GM18511 (cell line): Measurements from ENCODE around the gene TXNDC8.
"Not testable (repeated sequence)": the region's sequence is repeated elsewhere in the genome, so short reads cannot be mapped to it uniquely, and the experiment has no call there.

Experiments
- ATAC-seq: cut with Tn5 transposase; IDR thresholded peaks from one replicate; pipeline ENCODE4 v1.9.1; 2021; ENCODE audit warnings: mild to moderate bottlenecking, moderate library complexity; ENCODE audit not compliant: unreplicated experiment

TXNDC8 gene

GRCh38 chr9:110328763-110329162 lies 8.9 kb downstream of the TXNDC8 start:
- no peak for ATAC-seq

DNA sequence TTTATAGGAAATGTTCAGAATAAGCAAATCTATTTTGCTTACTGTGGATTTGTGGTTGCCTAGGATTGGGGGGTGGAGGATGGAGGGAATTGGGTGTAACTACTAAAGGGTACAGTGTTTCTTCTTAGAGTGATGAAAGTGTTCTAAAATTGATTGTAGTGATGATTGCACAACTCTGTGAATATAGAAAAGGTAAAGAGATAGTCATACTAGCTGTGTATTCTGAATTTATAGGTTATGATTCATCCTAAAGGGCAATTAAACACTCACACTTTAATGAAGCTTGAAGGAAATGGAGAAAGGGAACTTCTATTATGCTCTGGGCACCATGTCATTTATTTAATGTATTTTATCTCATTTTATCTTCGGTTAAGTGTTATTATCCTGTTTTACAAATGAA lies 9.9 kb downstream of the TXNDC8 start:
- ATAC-seq = no peak

GRCh38 chr9:110323818-110324217 lies 13.8 kb downstream of the TXNDC8 start:
- ATAC-seq = no peak

DNA sequence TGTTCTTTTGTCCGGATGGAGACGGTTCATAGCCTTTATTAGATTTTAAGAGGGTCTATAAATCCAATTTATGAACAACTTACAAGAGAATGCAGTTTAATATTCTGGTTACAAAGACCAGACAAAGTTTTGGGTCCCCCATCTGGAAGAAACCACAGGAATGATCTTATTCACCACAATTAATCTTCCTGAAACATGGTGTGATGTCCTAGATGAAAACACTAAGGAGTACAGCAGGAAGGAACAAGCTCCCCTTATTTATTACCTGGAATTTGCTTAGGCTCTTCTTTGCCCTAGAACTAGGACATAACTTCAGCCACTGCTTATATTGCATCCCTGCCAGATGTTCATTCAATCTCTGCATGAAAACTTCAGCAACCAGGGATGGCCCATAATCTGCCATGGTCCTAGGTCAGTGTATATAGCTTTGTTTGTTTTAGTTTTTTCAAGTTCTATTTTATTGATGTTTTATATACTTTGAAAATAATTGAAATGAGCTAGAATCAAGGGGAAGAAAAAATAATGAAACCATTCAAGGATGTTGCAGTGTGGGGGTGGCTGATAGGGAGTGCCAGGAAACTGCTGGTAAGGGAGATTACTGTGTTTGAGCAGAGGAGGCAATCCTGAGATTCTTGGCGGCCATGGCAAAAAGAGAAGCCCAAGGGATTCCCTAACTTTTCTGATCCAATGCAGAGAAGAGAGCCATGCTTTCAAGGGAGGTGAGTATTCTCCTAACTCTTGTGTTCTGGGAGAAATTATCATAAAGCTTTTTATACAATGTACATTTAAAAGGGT lies 16.8 kb downstream of the TXNDC8 start:
- ATAC-seq = no peak

DNA sequence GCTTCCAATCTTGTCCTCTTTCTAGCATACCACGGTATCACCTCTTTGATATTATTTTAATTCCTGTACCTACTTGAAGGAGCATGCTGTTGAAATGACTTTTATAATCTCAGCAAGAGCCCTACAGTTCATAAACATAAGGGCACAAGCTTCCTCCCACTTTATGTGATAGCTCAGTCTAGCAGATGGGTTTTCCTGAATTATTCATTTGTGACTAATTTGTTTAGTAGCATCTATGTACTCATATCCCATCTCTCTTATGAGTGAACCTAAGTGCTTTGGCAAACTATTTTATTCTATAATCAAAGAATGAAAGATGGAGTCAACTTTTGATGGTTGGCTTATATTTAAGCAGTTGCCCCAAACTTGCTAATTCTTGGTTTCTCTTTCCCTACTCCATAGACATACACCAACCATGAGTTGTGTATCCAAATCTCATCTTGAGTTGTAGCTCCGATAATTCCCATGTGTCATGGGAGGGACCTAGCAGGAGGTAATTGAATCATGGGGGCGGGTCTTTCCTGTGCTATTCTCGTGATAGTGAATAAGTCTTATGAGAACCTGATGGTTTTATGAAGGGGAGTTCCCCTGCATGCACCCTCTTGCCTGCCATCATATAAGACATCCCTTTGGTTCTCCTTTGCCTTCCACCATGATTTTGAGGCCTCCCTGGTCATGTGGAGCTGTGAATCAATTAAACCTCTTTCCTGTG lies 17.7 kb downstream of the TXNDC8 start:
- no peak for ATAC-seq

DNA sequence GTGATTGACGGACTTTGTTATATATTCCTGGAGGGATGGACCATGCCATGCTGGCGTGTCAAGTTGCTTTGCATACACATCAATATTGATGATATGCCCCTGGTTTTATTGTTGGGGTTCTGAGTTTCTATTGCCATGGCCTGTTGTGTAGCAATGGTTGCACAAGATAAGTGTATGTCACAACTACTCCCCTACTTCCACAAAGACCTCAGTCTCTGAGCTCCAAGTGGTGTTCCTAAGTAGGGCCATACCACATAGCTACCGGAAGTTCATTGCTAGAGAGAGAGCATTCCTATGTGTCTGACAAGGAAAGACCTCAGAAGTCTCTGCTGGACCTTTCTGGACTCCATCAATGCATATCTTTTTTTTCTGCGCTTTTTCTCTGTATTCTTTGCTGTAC lies 19.8 kb downstream of the TXNDC8 start:
- no peak for ATAC-seq

GRCh38 chr9:110316261-110317075 lies 21.2 kb downstream of the TXNDC8 start:
- ATAC-seq = peak; percentile 99

- not testable (repeated sequence) for ATAC-seq
Observed at GRCh38 chr9:110311978-110312377, 25.7 kb downstream of the TXNDC8 start.

GRCh38 chr9:110309681-110310080 lies 28.0 kb downstream of the TXNDC8 start:
- ATAC-seq = no peak

- ATAC-seq = peak; percentile 77
Observed at GRCh38 chr9:110308633-110309038, 29.0 kb downstream of the TXNDC8 start.

DNA sequence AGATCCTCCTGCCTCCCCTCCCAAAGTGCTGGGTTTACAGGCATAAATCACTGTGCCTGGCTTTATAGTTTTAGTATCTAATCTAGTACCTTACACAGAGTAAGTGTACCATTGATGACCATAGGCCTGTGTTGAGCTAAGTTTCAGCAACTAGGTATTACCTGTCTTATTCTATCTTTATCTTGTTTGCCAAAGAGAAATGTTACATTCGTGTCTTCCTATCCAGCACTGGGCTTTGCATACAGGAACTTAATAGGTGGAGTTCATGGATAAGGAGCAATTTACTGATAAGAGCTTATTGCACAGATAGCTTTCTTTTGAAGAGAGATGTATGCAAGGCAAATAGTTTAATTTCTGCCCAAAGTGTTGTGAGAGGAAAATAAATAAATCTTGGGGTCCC lies 30.5 kb downstream of the TXNDC8 start:
- no peak for ATAC-seq

DNA sequence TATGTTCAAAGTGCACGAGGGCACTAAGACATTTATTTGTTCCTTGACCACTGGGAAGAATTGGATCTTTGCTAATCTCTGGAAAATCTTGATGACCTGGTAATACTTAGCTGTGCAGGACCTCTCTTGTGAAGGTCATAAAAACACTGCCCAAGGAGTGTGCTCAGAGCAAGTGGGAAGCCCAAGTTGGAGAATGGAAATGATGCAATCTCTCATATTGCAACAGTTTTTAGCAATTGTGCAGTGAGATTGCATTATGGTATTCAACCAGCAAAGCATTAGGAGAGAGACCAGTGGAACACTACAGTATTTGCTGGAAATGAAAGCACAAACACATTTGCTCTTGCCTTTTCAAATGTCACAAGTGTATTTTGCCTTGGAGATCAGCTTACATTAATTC lies 34.5 kb downstream of the TXNDC8 start:
- no peak for ATAC-seq

GRCh38 chr9:110298043-110298605 lies 39.5 kb downstream of the TXNDC8 start:
- ATAC-seq = no peak

DNA sequence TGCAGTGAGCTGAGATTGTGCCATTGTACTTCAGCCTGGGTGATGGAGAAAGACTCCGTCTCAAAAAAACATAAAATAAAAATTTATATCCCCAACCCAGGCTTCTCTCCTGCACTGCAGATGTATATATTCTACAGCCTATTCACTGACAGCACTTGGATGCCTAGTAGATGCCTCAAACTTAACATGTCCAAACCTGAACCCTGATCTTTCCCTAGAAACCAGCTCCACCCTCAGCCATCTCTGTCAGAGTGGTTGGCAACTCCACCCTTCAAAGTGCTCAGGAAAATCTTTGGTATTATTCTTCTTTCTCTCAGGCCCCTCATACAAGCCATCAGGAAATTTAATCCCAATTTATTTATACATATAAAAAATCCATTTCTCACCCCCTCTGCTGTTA lies 44.4 kb downstream of the TXNDC8 start:
- no peak for ATAC-seq

- ATAC-seq = no peak
Observed at GRCh38 chr9:110291921-110292557, 45.6 kb downstream of the TXNDC8 start.

DNA sequence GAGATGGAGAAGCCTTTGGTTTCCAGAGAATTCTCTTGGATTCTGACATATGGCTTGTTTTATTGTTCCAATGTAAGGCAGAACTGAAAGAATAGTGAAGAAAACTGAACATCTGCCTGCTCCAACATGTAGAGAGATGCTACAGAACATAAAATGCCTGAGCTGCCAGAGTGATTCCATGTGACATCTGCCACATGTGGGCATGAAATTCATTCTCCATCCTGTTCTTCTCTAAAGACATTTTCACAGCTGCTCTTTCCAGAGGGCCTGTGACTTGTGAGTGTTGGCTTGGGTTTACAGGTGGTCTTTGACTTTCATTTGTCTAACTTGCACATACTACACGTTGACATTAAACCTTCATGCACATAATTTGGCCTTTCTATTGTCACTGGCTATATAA lies 47.7 kb downstream of the TXNDC8 start:
- ATAC-seq = no peak

DNA sequence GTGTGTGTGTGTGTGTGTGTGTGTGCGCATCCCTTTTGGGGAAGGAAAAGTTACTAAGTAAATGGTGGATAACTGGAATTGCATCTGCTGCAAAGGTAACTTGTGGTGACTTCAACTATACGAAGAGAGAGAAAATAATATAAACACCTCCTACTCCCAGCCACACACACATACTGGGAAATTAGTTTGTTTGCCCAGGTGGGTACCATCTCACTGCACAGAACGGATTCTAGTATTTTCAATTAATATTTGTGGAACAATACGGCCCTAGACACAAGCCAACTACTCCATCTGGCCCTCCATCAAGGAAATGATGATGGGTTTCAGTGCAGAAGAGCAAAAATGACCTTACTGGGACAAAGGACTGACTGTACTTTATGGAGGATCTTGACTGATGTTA lies 49.2 kb downstream of the TXNDC8 start:
- ATAC-seq = no peak

DNA sequence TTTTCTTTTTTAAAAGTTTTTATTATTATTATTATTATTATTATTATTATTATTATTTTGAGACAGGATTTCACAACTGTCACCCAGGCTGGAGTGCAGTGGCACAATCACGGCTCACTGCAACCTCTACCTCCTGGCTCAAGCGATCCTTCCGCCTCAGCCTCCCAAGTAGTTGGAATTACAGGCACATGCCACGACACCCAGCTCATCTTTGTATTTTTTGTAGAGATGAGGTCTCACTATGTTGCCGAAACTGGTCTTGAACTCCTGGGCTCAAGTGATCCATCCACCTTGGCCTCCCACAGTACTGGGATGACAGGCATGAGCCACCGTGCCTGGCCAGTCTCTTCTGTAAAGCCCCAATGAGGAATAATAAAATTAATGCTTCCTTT lies 50.4 kb downstream of the TXNDC8 start:
- ATAC-seq = no peak

- peak; percentile 49 for ATAC-seq
Observed at GRCh38 chr9:110284211-110284844, 53.3 kb downstream of the TXNDC8 start.

DNA sequence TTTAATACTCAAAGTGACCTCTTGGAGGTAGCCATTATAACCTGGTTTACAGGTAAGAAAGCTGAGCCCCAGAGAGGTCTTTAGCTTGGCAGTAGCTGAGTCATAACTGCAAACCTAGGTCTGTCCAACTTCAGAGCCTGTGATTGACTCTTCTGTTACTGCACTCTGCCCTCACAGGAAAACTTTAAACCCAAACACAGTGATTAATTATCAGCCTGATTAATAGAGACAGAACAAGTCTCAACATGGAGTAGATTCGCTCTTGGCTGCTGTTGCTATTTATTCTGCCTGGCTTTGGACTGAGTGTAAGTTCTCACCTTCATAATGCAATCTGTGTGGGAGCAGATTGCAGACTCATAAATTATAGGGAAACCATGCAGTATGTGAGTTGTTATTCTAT lies 53.9 kb downstream of the TXNDC8 start:
- peak; percentile 79 for ATAC-seq
